ENCODE data around the gene NMRAL1. TPM values are rescaled to one million over a fixed set of nuclear protein-coding genes. Genes with fewer than 3 reads are reported as not detected.

NMRAL1 gene
- total and polyA plus RNA-seq, 2 experiments from 2014 or later: 50.7 to 61.7 TPM

GRCh38 chr16:4414187-4414917 is 60.1 kb downstream of the NMRAL1 start:
- Histone ChIP-seq H3K4me1 (ENCODE audit: insufficient read depth) (peaks cover 5% of the 10 kb centered on the region; the same call in 1 of the 2 replicates), H4K20me1 (replicated peaks; ENCODE audit: insufficient read depth) (peaks cover 6% of the 10 kb centered on the region), H2AFZ (no peak overlapping the region), H3K27me3 (ENCODE audit: insufficient read depth) (no peaks in the 10 kb centered on the region), H3F3A (replicated peaks; ENCODE audit: low read depth) (peaks cover 10% of the 10 kb centered on the region), H3K9me2 (ENCODE audit: insufficient read depth) (no peaks in the 10 kb centered on the region), H3K4me3 (no peak overlapping the region), H3K4me2 (no peak overlapping the region), H3K27ac (ENCODE audit: low read depth) (no peak overlapping the region), H3K79me2 (replicated peaks; ENCODE audit: insufficient read depth) (peaks cover 10% of the 10 kb centered on the region), H3K36me3 (ENCODE audit: insufficient read depth) (no peaks in the 10 kb centered on the region; the same call in 1 of the 2 replicates)
- H3K27me3 Mint-ChIP-seq (ENCODE audit: insufficient read depth, low read depth, poor library complexity): peaks cover 12% of the 10 kb centered on the region
- ATAC-seq (no peak), DNase-seq (ENCODE audit: low spot score) (no peak)
- no peak overlapping the region; the same call in 2 of the 3 replicates for H3K4me3 Mint-ChIP-seq
- TF ChIP-seq STAT1 (IDR thresholded peaks at IDR 0.05; ENCODE audit: unreplicated experiment) (no peak), NANOG (IDR thresholded peaks at IDR 0.05; ENCODE audit: borderline replicate concordance) (no peak), POLR2AphosphoS5 (IDR thresholded peaks at IDR 0.05; ENCODE audit: low read depth) (no peak), EZH2 (IDR thresholded peaks at IDR 0.05; ENCODE audit: low read depth, unreplicated experiment) (no peak), CREB1 (CRISPR knock-in tag; IDR thresholded peaks at IDR 0.05; ENCODE audit: low read depth) (no peak), EZH2phosphoT487 (IDR thresholded peaks at IDR 0.05; ENCODE audit: unreplicated experiment) (no peak), ZNF331 (CRISPR knock-in tag; IDR thresholded peaks at IDR 0.05; ENCODE audit: low read depth) (no peak), CTCF (conservative IDR thresholded peaks at IDR 0.05; ENCODE audit: low read depth in 2 of 2) (no peak), ZNF114 (CRISPR knock-in tag; IDR thresholded peaks at IDR 0.05) (no peak), JUNB (IDR thresholded peaks at IDR 0.05; ENCODE audit: unreplicated experiment) (no peak)
- TF ChIP-seq, protein P1, sequence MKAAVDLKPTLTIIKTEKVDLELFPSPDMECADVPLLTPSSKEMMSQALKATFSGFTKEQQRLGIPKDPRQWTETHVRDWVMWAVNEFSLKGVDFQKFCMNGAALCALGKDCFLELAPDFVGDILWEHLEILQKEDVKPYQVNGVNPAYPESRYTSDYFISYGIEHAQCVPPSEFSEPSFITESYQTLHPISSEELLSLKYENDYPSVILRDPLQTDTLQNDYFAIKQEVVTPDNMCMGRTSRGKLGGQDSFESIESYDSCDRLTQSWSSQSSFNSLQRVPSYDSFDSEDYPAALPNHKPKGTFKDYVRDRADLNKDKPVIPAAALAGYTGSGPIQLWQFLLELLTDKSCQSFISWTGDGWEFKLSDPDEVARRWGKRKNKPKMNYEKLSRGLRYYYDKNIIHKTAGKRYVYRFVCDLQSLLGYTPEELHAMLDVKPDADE (IDR thresholded peaks at IDR 0.05): no peak
- TF ChIP-seq, protein P2, sequence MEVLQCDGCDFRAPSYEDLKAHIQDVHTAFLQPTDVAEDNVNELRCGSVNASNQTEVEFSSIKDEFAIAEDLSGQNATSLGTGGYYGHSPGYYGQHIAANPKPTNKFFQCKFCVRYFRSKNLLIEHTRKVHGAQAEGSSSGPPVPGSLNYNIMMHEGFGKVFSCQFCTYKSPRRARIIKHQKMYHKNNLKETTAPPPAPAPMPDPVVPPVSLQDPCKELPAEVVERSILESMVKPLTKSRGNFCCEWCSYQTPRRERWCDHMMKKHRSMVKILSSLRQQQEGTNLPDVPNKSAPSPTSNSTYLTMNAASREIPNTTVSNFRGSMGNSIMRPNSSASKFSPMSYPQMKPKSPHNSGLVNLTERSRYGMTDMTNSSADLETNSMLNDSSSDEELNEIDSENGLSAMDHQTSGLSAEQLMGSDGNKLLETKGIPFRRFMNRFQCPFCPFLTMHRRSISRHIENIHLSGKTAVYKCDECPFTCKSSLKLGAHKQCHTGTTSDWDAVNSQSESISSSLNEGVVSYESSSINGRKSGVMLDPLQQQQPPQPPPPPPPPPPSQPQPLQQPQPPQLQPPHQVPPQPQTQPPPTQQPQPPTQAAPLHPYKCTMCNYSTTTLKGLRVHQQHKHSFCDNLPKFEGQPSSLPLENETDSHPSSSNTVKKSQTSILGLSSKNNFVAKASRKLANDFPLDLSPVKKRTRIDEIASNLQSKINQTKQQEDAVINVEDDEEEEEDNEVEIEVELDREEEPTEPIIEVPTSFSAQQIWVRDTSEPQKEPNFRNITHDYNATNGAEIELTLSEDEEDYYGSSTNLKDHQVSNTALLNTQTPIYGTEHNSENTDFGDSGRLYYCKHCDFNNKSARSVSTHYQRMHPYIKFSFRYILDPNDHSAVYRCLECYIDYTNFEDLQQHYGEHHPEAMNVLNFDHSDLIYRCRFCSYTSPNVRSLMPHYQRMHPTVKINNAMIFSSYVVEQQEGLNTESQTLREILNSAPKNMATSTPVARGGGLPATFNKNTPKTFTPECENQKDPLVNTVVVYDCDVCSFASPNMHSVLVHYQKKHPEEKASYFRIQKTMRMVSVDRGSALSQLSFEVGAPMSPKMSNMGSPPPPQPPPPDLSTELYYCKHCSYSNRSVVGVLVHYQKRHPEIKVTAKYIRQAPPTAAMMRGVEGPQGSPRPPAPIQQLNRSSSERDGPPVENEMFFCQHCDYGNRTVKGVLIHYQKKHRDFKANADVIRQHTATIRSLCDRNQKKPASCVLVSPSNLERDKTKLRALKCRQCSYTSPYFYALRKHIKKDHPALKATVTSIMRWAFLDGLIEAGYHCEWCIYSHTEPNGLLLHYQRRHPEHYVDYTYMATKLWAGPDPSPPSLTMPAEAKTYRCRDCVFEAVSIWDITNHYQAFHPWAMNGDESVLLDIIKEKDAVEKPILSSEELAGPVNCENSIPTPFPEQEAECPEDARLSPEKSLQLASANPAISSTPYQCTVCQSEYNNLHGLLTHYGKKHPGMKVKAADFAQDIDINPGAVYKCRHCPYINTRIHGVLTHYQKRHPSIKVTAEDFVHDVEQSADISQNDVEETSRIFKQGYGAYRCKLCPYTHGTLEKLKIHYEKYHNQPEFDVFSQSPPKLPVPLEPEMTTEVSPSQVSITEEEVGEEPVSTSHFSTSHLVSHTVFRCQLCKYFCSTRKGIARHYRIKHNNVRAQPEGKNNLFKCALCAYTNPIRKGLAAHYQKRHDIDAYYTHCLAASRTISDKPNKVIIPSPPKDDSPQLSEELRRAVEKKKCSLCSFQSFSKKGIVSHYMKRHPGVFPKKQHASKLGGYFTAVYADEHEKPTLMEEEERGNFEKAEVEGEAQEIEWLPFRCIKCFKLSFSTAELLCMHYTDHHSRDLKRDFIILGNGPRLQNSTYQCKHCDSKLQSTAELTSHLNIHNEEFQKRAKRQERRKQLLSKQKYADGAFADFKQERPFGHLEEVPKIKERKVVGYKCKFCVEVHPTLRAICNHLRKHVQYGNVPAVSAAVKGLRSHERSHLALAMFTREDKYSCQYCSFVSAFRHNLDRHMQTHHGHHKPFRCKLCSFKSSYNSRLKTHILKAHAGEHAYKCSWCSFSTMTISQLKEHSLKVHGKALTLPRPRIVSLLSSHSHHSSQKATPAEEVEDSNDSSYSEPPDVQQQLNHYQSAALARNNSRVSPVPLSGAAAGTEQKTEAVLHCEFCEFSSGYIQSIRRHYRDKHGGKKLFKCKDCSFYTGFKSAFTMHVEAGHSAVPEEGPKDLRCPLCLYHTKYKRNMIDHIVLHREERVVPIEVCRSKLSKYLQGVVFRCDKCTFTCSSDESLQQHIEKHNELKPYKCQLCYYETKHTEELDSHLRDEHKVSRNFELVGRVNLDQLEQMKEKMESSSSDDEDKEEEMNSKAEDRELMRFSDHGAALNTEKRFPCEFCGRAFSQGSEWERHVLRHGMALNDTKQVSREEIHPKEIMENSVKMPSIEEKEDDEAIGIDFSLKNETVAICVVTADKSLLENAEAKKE (CRISPR knock-in tag; IDR thresholded peaks at IDR 0.05): no peak
- TF ChIP-seq, protein P3, sequence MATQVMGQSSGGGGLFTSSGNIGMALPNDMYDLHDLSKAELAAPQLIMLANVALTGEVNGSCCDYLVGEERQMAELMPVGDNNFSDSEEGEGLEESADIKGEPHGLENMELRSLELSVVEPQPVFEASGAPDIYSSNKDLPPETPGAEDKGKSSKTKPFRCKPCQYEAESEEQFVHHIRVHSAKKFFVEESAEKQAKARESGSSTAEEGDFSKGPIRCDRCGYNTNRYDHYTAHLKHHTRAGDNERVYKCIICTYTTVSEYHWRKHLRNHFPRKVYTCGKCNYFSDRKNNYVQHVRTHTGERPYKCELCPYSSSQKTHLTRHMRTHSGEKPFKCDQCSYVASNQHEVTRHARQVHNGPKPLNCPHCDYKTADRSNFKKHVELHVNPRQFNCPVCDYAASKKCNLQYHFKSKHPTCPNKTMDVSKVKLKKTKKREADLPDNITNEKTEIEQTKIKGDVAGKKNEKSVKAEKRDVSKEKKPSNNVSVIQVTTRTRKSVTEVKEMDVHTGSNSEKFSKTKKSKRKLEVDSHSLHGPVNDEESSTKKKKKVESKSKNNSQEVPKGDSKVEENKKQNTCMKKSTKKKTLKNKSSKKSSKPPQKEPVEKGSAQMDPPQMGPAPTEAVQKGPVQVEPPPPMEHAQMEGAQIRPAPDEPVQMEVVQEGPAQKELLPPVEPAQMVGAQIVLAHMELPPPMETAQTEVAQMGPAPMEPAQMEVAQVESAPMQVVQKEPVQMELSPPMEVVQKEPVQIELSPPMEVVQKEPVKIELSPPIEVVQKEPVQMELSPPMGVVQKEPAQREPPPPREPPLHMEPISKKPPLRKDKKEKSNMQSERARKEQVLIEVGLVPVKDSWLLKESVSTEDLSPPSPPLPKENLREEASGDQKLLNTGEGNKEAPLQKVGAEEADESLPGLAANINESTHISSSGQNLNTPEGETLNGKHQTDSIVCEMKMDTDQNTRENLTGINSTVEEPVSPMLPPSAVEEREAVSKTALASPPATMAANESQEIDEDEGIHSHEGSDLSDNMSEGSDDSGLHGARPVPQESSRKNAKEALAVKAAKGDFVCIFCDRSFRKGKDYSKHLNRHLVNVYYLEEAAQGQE (IDR thresholded peaks at IDR 0.05; ENCODE audit: unreplicated experiment): no peak
- H3K4me1 Mint-ChIP-seq: peaks cover 8% of the 10 kb centered on the region
- H3K36me3 Mint-ChIP-seq (ENCODE audit: low read depth): no peaks in the 10 kb centered on the region; the same call in 2 of the 3 replicates
- no peaks in the 10 kb centered on the region for H3K9me3 Mint-ChIP-seq
- no peak overlapping the region for H3K27ac Mint-ChIP-seq

Data from GM23338 (cell line).